Measurements from ENCODE around the gene TBPL1.

- TF ChIP-seq ARID3A (IDR thresholded peaks at IDR 0.05; ENCODE audit: low read depth, low read length) (no peak), SALL1 (CRISPR knock-in tag; IDR thresholded peaks at IDR 0.05) (no peak), ZNF878 (CRISPR knock-in tag; IDR thresholded peaks at IDR 0.05) (no peak), SMAD1 (CRISPR knock-in tag; IDR thresholded peaks at IDR 0.05; ENCODE audit: borderline replicate concordance, low read depth) (no peak), CTCF (CRISPR knock-in tag; IDR thresholded peaks at IDR 0.05) (no peak)
Measured at GRCh38 chr6:133997267-133997666, 44.2 kb downstream of the TBPL1 start.
